ENCODE measurements around the gene PCDH8.

GRCh38 chr13:52846567-52847321 lies 1.7 kb downstream of the PCDH8 start:
- no peak for TF ChIP-seq EZH2 (IDR thresholded peaks at IDR 0.05)
- no peak for TF ChIP-seq POLR2AphosphoS5 (IDR thresholded peaks at IDR 0.05; ENCODE audit: borderline replicate concordance, low read depth, low read length)
- TF ChIP-seq FOXP2 (optimal IDR thresholded peaks at IDR 0.05; ENCODE audit: control extremely low read depth, extremely low read length, insufficient read depth): no peak
